Adrenal gland (tissue), 5 donors: Measurements from ENCODE around the gene TECPR1.

ENCODE experiments used
- CTCF ChIP-seq, 6 experiments: fragments of 450-650 bp in 4 of 6; fragments of 200-600 bp in 2 of 6; sonication (generic) in 1 of 6; IDR thresholded peaks; 1 replicate in 5 of 6; 2 replicates in 1 of 6; pipeline versions ENCODE4 v1.5.1 to v1.8.0; 2016 to 2021; ENCODE audit warnings: antibody characterized with exemption in 6 of 6, mild to moderate bottlenecking in 2 of 6, moderate library complexity in 1 of 6
- POLR2A ChIP-seq, 2 donors: fragments of 450-650 bp; IDR thresholded peaks; one replicate each; pipeline ENCODE4 v1.6.1; 2017; ENCODE audit warnings: antibody characterized with exemption in 2 of 2, mild to moderate bottlenecking in 2 of 2, moderate library complexity in 1 of 2
- donor health status: DM: no; HTN: no; CAD: no.

GRCh38 chr7:98175260-98175940 lies 76.6 kb downstream of the TECPR1 start:
- TF ChIP-seq CTCF (IDR thresholded peaks at IDR 0.05) (no peak), POLR2A (IDR thresholded peaks at IDR 0.05) (no peak)
